Heart left ventricle (tissue), 16 donors: Measurements from ENCODE around the gene TRMU. TPM values are rescaled to one million over a fixed set of nuclear protein-coding genes. Genes with fewer than 3 reads are reported as not detected.
A peak's percentile ranks its signal among the peaks of the same experiment; 100 is the strongest.
"Not testable (repeated sequence)": the region's sequence is repeated elsewhere in the genome, so short reads cannot be mapped to it uniquely, and the experiment has no call there.

Experiments
- ATAC-seq, 4 donors: fragments of 200-7000 bp; cut with Tn5 transposase; one replicate each; pipeline ENCODE4 v1.9.1; 2020 to 2022; ENCODE audit warnings: moderate library complexity in 4 of 4, mild to moderate bottlenecking in 3 of 4, moderate number of reproducible peaks in 1 of 4
- DNase-seq, 5 donors: peaks; one replicate each; pipeline ENCODE4 v3.0.0-alpha.2; 2020
- H3K27ac ChIP-seq, 12 donors: fragments of 200-600 bp; sonication (generic) in 4 of 12; one replicate each; pipeline versions ENCODE4 v1.5.0 to v1.8.0; 2016 to 2022; ENCODE audit warnings: mild to moderate bottlenecking in 2 of 12
- H3K27me3 ChIP-seq, 9 donors: fragments of 200-600 bp; sonication (generic) in 2 of 9; one replicate each; pipeline versions ENCODE4 v1.5.1 to v1.8.0; 2016 to 2022; ENCODE audit warnings: mild to moderate bottlenecking in 3 of 9
- H3K36me3 ChIP-seq, 9 donors: fragments of 200-600 bp; sonication (generic) in 2 of 9; one replicate each; pipeline versions ENCODE4 v1.5.0 to v1.8.0; 2018 to 2022; ENCODE audit warnings: mild to moderate bottlenecking in 2 of 9
- H3K4me1 ChIP-seq, 12 donors: fragments of 200-600 bp; sonication (generic) in 4 of 12; one replicate each; pipeline versions ENCODE4 v1.5.0 to v1.8.0; 2016 to 2022; ENCODE audit warnings: mild to moderate bottlenecking in 3 of 12
- H3K4me3 ChIP-seq, 12 donors: fragments of 200-600 bp; sonication (generic) in 4 of 12; one replicate each; pipeline versions ENCODE4 v1.5.0 to v1.8.0; 2017 to 2022; ENCODE audit warnings: mild to moderate bottlenecking in 9 of 12, moderate library complexity in 4 of 12
- H3K9me3 ChIP-seq, 12 donors: fragments of 200-600 bp; sonication (generic) in 4 of 12; one replicate each; pipeline versions ENCODE4 v1.5.0 to v1.8.0; 2016 to 2022; ENCODE audit warnings: mild to moderate bottlenecking in 1 of 12
- CTCF ChIP-seq, 12 donors: fragments of 200-600 bp; sonication (generic) in 4 of 12; IDR thresholded peaks; one replicate each; pipeline versions ENCODE4 v1.5.0 to v1.8.0; 2018 to 2022; ENCODE audit warnings: antibody characterized with exemption in 12 of 12, mild to moderate bottlenecking in 5 of 12
- POLR2A ChIP-seq, 2 donors: fragments of 450-650 bp; IDR thresholded peaks; one replicate each; pipeline ENCODE4 v1.6.1; 2017; ENCODE audit warnings: antibody characterized with exemption in 2 of 2, mild to moderate bottlenecking in 2 of 2, moderate library complexity in 2 of 2
- WGBS, 4 donors: extraction: QIAGEN DNeasy Blood & Tissue Kit in 2 of 4; methylation state at CpG; one replicate each; pipeline versions ENCODE4 v1.1.5 to v1.1.7; 2013 to 2018; 5-methylcytosine and 5-hydroxymethylcytosine counted together
- intact Hi-C, 10 donors: fragments of 100-400 bp; cut with DNase I; formaldehyde crosslinking; loops; one replicate each; pipeline versions ENCODE4 v1.11.1 to v1.14.2; 2022
- polyA plus RNA-seq, 2 donors: library from polyadenylated mRNA; stranded (reverse); fragments of 200-250 nt; gene quantifications; one replicate each; pipeline ENCODE4 v1.2.3, GENCODE V29; 2013
- total RNA-seq, 9 donors: library from RNA; depleted of rRNA in 2 of 9; stranded (reverse); fragments of >200 nt in 2 of 9; fragmentation: NEBNext Ultra II Directional in 3 of 9; extraction: Animal tissue kit (Norgen Biotek cat#: 25700) in 3 of 9; gene quantifications; one replicate each; pipeline versions ENCODE4 v1.1.0 to v1.2.4, GENCODE V29; 2016 to 2023
- donor health status: ischemic (EF 13 %, LVEDD 7.1; RV severe dilation, severe dysfunction).
- donor health status: healthy with polysubstance abuse.
- donor health status: DM: no; HTN: yes; CAD: no.
- donor health status: DM: no; HTN: no; CAD: no.
- donor health status: ischemic (EF 25% LVEDD 6.9; RV normal size, moderate dysfunction).
- donor health status: ischemic (EF 25% LVEDD 5.7; RV mildly dilated, moderate dysfunction).
- donor health status: healthy.
- donor health status: DM: yes; HTN: yes; CAD: no.
- donor health status: ischemic (EF 35%, LVEDD 5.7; RV mildly dilated, moderate dysfunction).
- donor health status: nonischemic (EF 11% LVEDD 7.7; RV severe dilation, severe dysfunction).
- donor health status: DM: yes; HTN: yes; CAD: no.
- donor health status: PGD.
- donor health status: ischemic (EF 29% LVEDD 5.4; RV normal size, mild dysfunction).
- donor health status: nonischemic (EF 23%, LVEDD 6.1; RV moderate dilation, normal function).

The TRMU gene
- total and polyA plus RNA-seq, 11 donors = 24.3 to 48.7 (median 33.3) TPM

DNA sequence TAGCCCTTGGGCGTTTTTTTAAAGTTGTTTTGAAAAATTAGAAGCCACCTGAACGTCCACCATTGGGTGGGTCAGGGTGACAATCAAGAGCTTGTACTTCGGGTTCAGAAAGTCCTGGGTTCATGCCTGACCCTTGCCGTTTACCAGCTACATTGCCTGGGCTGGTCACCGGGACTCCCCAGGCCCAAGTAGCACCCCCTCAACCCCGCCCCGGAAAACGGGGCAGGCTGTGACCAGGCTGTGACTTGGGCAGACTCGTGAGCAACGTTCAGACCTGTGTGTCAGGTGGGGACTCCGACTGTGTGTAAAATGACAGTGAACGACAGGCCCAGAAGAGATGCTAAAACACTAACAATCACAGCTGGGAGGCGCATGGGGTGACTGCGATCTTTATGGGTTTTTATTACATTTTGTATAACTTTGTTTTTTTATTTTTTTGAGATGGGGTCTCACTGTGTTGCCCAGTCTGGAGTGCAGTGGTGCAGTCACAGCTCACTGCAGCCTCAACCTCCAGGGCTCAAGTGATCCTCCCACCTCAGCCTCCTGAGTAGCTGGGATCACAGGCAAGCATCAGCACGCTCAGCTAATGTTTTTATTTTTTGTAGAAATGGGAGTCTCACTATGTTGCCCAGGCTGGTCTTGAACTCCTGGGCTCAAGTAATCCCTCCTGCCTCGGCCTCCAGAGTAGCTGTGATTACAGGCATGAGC, 56.8 kb downstream of the TRMU start:
- H3K9me3 ChIP-seq = no peaks in the 10 kb centered on the region
- intact Hi-C loops = loop anchor here in 1 of 10 donors (10.0 kb wide), 1 partner anchor 133 kb away; no protein-coding TSS in a partner anchor

DNA sequence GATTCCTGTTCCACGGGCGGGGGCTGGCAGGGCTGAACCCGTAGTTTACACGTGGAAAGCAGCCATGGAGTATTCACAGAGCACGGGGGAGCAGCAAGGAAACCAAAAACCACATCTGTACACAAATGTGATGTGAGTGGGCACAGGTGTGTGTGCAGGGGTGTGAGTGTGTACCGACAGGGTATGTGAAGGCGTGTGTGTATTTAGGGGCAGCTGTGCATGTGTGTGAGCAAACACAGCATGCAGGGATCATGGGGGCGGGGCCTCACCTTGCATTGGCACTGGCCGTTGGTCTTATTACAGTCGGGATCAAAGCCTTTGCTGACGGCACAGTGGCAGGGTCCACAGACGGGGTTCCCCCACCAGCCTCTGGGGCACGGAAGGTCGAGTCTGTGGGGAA, 58.4 kb downstream of the TRMU start:
- TF ChIP-seq POLR2A (IDR thresholded peaks at IDR 0.05) (no peak), CTCF (IDR thresholded peaks at IDR 0.05) (no peak)
- no peak overlapping the region for H3K4me3 ChIP-seq
- peaks cover 0 to under 1% (median 0%) of the 10 kb centered on the region in 9 donors for H3K36me3 ChIP-seq
- ATAC-seq = no peak
- H3K9me3 ChIP-seq = no peaks in the 10 kb centered on the region
- H3K27me3 ChIP-seq = no peaks in the 10 kb centered on the region
- H3K27ac ChIP-seq = no peak overlapping the region
- peak in 1 of 5 donors; percentile 24 for DNase-seq
- 77 to 89% (median 79%) methylated on average over 14 of the region's 14 CpGs for WGBS, 4 donors
- intact Hi-C loops = loop anchor here in 2 of 10 donors (2.0 to 10.0 kb wide), 2 partner anchors 35 to 131 kb away; no protein-coding TSS in a partner anchor
- H3K4me1 ChIP-seq = peaks cover 0 to 8% (median 1%) of the 10 kb centered on the region in 12 donors

More for the DNA sequence above, 56.8 kb downstream of the TRMU start:
- H3K4me1 ChIP-seq = peaks cover 0 to 8% (median 1%) of the 10 kb centered on the region in 12 donors
- no peaks in the 10 kb centered on the region for H3K27me3 ChIP-seq
- DNase-seq (peak in 1 of 5 donors; percentile 30), ATAC-seq (no peak)
- 87 to 91% (median 89%) methylated on average over 16 of the region's 16 CpGs for WGBS, 4 donors
- H3K36me3 ChIP-seq = no peaks in the 10 kb centered on the region
- H3K27ac ChIP-seq = no peak overlapping the region
- H3K4me3 ChIP-seq = no peak overlapping the region
- TF ChIP-seq CTCF (IDR thresholded peaks at IDR 0.05) (no peak), POLR2A (IDR thresholded peaks at IDR 0.05) (no peak)

- 84 to 95% (median 92%) methylated on average over 2 to 14 of the region's 14 CpGs for WGBS, 4 donors
- Histone ChIP-seq H3K9me3 (no peaks in the 10 kb centered on the region), H3K4me3 (no peak overlapping the region), H3K27me3 (no peaks in the 10 kb centered on the region), H3K36me3 (peaks cover 0 to 5% (median 0%) of the 10 kb centered on the region in 9 donors), H3K27ac (no peak overlapping the region), H3K4me1 (peaks cover 0 to 8% (median 1%) of the 10 kb centered on the region in 12 donors)
- TF ChIP-seq POLR2A (IDR thresholded peaks at IDR 0.05) = no peak
- no peak for TF ChIP-seq CTCF (IDR thresholded peaks at IDR 0.05)
- no peak for ATAC-seq
- DNase-seq = no peak
- intact Hi-C loops = loop anchor here in 2 of 10 donors (2.0 to 10.0 kb wide), 2 partner anchors 34 to 130 kb away; no protein-coding TSS in a partner anchor
Observed at GRCh38 chr22:46394622-46395021, 59.1 kb downstream of the TRMU start.

DNA sequence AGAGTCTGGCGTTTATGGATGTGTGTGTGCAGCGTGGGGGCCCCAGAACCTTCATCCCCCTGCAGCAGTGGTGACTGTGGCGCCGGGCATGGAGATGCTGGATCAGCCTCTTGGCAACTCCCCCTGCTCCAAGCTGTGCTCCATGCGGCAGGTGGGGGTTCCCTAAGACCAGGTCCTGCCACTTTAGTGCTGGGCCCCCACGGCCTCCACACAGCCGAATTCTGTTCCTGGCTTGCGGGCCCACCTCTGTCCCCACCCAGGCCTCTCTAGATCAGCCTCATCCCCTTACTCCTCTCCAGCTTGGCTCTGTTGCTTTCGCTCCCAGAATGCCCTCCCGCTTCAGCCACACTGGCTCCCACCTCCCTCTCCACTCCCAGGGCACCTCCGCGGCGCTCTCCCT, 59.6 kb downstream of the TRMU start:
- Histone ChIP-seq H3K4me1 (peaks cover 0 to 7% (median 1%) of the 10 kb centered on the region in 12 donors), H3K27me3 (no peaks in the 10 kb centered on the region), H3K27ac (no peak overlapping the region), H3K36me3 (peaks cover 0 to 5% (median 0%) of the 10 kb centered on the region in 9 donors), H3K4me3 (no peak overlapping the region), H3K9me3 (no peaks in the 10 kb centered on the region)
- WGBS, 4 donors = 84 to 96% (median 93%) methylated on average over 11 to 13 of the region's 13 CpGs
- intact Hi-C loops = loop anchor here in 2 of 10 donors (2.0 to 10.0 kb wide), 2 partner anchors 34 to 130 kb away; no protein-coding TSS in a partner anchor
- no peak for TF ChIP-seq CTCF (IDR thresholded peaks at IDR 0.05)
- TF ChIP-seq POLR2A (IDR thresholded peaks at IDR 0.05) = no peak
- DNase-seq (no peak), ATAC-seq (no peak)

DNA sequence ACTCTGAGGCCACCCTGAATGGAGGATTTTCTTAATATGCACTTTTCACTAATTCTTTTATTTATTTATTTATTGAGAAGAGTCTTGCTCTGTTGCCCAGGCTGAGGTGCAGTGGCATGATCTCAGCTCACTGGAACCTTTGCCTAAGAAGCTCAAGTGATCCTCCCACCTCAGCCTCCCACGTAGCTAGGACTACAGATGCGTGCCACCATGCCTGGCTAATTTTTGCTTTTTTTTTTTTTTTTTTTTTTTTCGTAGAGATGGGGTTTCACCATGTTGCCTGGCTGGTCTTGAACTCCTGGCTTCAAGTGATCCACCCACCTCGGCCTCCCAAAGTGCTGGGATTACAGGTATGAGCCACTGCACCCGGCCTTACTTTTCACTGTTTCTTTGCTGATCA, 61.5 kb downstream of the TRMU start:
- intact Hi-C loops = loop anchor here in 1 of 10 donors (10.0 kb wide), 1 partner anchor 128 kb away; no protein-coding TSS in a partner anchor
- H3K36me3 ChIP-seq, H3K4me1 ChIP-seq, ATAC-seq, H3K9me3 ChIP-seq, H3K27me3 ChIP-seq, H3K4me3 ChIP-seq, DNase-seq, H3K27ac ChIP-seq: not testable (repeated sequence)
- 68 to 94% (median 85%) methylated on average over 5 of the region's 5 CpGs for WGBS, 4 donors
